Spinal cord (tissue), 10 donors: Measurements from ENCODE around the gene F11R. TPM values are rescaled to one million over a fixed set of nuclear protein-coding genes. Genes with fewer than 3 reads are reported as not detected.
"Not testable (repeated sequence)": the region's sequence is repeated elsewhere in the genome, so short reads cannot be mapped to it uniquely, and the experiment has no call there.

Experiments
- DNase-seq, 6 donors: peaks; one replicate each; pipeline versions ENCODE4 v3.0.0 to v3.0.0-alpha.2; 2013 to 2015; ENCODE audit warnings: low spot score in 6 of 6, low read depth in 4 of 6
- H3K27ac ChIP-seq: one replicate; pipeline ENCODE4 v1.5.1; 2013; ENCODE audit warnings: low read depth, low read length, control low read depth
- H3K27me3 ChIP-seq: one replicate; pipeline ENCODE4 v1.6.1; 2013; ENCODE audit warnings: low read length; ENCODE audit not compliant: control insufficient read depth, insufficient read depth
- H3K36me3 ChIP-seq: one replicate; pipeline ENCODE4 v1.6.1; 2013; ENCODE audit warnings: low read length; ENCODE audit not compliant: control insufficient read depth, insufficient read depth
- H3K4me1 ChIP-seq: one replicate; pipeline ENCODE4 v1.6.1; 2013; ENCODE audit warnings: low read length; ENCODE audit not compliant: control insufficient read depth, insufficient read depth
- H3K4me3 ChIP-seq: one replicate; pipeline ENCODE4 v1.5.1; 2013; ENCODE audit warnings: low read depth, low read length, control low read depth
- H3K9me3 ChIP-seq: one replicate; pipeline ENCODE4 v1.6.1; 2013; ENCODE audit warnings: low read length; ENCODE audit not compliant: control insufficient read depth, insufficient read depth
- WGBS: methylation state at CpG from one replicate; pipeline ENCODE4 v1.1.5; 2013; ENCODE audit warnings: missing lambda C conversion rate; ENCODE audit not compliant: insufficient coverage; 5-methylcytosine and 5-hydroxymethylcytosine counted together
- polyA plus RNA-seq, 2 donors: library from polyadenylated mRNA; unstranded; fragments of 120-200 nt; gene quantifications; one replicate each; pipeline ENCODE4 v1.2.1, GENCODE V29; 2013; ENCODE audit not compliant: insufficient read length in 2 of 2
- total RNA-seq, 2 donors: library from RNA; depleted of rRNA in 1 of 2; stranded (reverse); fragments of 120-200 nt in 1 of 2; fragments of >200 nt in 1 of 2; gene quantifications; one replicate each; pipeline versions ENCODE4 v1.2.3 to v1.2.4, GENCODE V29; 2013 to 2014
- donor health status: healthy.

F11R gene
- total and polyA plus RNA-seq, 4 donors = 7.0 to 23.7 (median 11.3) TPM

DNA sequence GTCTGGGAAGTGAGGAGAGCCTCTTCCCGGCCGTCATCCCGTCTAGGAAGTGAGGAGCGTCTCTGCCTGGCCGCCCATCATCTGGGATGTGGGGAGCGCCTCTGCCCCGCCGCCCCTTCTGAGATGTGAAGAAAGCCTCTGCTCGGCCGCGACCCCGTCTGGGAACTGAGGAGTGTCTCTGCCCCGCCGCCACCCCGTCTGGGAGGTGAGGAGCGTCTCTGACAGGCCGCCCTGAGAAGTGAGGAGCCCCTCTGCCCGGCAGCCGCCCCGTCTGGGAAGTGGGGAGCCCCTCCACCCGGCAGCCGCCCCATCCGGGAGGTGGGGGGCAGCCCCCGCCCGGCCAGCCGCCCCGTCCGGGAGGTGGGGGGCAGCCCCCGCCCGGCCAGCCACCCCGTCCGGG lies 8.5 kb upstream of the F11R start:
- H3K4me1 ChIP-seq, H3K27ac ChIP-seq, H3K27me3 ChIP-seq, H3K36me3 ChIP-seq, DNase-seq, H3K4me3 ChIP-seq, H3K9me3 ChIP-seq: not testable (repeated sequence)
- WGBS = 97% methylated on average over 28 of the region's 32 CpGs

DNA sequence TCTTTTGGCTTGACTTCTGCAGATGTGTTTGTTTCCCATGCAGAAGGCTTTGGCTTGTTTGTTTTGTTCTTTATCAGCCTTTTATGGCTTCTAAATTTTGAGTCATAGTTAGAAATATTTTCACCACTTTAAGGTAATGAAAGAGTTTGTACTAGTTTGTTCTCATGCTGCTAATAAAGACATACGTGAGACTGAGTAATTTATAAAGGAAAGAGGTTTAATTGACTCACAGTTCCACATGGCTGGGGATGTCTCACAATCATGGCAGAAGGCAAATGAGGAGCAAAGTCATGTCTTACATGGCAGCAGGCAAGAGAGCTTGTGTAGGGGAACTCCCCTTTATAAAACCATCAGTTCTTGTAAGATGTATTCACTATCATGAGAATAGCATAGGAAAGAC lies 6.0 kb upstream of the F11R start:
- WGBS = 70% methylated on average over 1 of the region's 1 CpG
- H3K27me3 ChIP-seq, H3K9me3 ChIP-seq, H3K27ac ChIP-seq, DNase-seq, H3K4me3 ChIP-seq, H3K4me1 ChIP-seq, H3K36me3 ChIP-seq: not testable (repeated sequence)

GRCh38 chr1:161022432-161022831 lies 1.5 kb upstream of the F11R start:
- not testable (repeated sequence) for H3K27ac ChIP-seq, H3K4me3 ChIP-seq, H3K36me3 ChIP-seq, H3K9me3 ChIP-seq, DNase-seq
- Histone ChIP-seq H3K27me3 (peaks cover 33% of the 10 kb centered on the region), H3K4me1 (peaks cover 18% of the 10 kb centered on the region)
- 89% methylated on average over 9 of the region's 12 CpGs for WGBS

GRCh38 chr1:161021970-161022353 lies 1.0 kb upstream of the F11R start:
- no peak for DNase-seq
- H3K4me3 ChIP-seq = no peak overlapping the region
- peaks cover 33% of the 10 kb centered on the region for H3K27me3 ChIP-seq
- no peak overlapping the region for H3K27ac ChIP-seq
- H3K36me3 ChIP-seq = no peaks in the 10 kb centered on the region
- H3K4me1 ChIP-seq = peaks cover 18% of the 10 kb centered on the region
- no peaks in the 10 kb centered on the region for H3K9me3 ChIP-seq
- 90% methylated on average over 1 of the region's 2 CpGs for WGBS

- Histone ChIP-seq H3K9me3 (no peaks in the 10 kb centered on the region), H3K36me3 (no peaks in the 10 kb centered on the region), H3K4me1 (peaks cover 18% of the 10 kb centered on the region), H3K27ac (no peak overlapping the region), H3K4me3 (peak overlapping the region; percentile 51), H3K27me3 (peaks cover 33% of the 10 kb centered on the region)
- peak in 3 of 6 donors; percentile 21 to 85 (median 82) for DNase-seq
- WGBS = 14% methylated on average over 31 of the region's 34 CpGs
Observed at GRCh38 chr1:161021165-161021969, 415 bp upstream of the F11R start.

- Histone ChIP-seq H3K9me3 (no peaks in the 10 kb centered on the region), H3K4me1 (peaks cover 18% of the 10 kb centered on the region), H3K36me3 (no peaks in the 10 kb centered on the region), H3K4me3 (peak overlapping the region; percentile 51), H3K27ac (peak overlapping the region; percentile 54), H3K27me3 (peaks cover 33% of the 10 kb centered on the region)
- WGBS = 9% methylated on average over 10 of the region's 10 CpGs
- DNase-seq = peak in 2 of 6 donors; percentile 9 to 22
Observed at GRCh38 chr1:161019751-161020495, 1.0 kb downstream of the F11R start.

- not testable (repeated sequence) for DNase-seq, H3K36me3 ChIP-seq, H3K9me3 ChIP-seq, H3K27ac ChIP-seq, H3K4me3 ChIP-seq
- Histone ChIP-seq H3K27me3 (peaks cover 33% of the 10 kb centered on the region), H3K4me1 (peaks cover 18% of the 10 kb centered on the region)
- 91% methylated on average over 12 of the region's 15 CpGs for WGBS
Observed at GRCh38 chr1:161019111-161019660, 1.8 kb downstream of the F11R start.

- Histone ChIP-seq H3K9me3 (no peaks in the 10 kb centered on the region), H3K36me3 (no peaks in the 10 kb centered on the region), H3K27me3 (peaks cover 33% of the 10 kb centered on the region), H3K4me3 (no peak overlapping the region), H3K4me1 (peaks cover 20% of the 10 kb centered on the region), H3K27ac (no peak overlapping the region)
- DNase-seq = no peak
- no CpG with 5 or more reads among the region's 1 CpG for WGBS
Observed at GRCh38 chr1:161018631-161018930, 2.4 kb downstream of the F11R start.

- Histone ChIP-seq H3K9me3 (no peaks in the 10 kb centered on the region), H3K27me3 (peaks cover 33% of the 10 kb centered on the region), H3K4me3 (no peak overlapping the region), H3K4me1 (peaks cover 21% of the 10 kb centered on the region), H3K27ac (no peak overlapping the region), H3K36me3 (no peaks in the 10 kb centered on the region)
- 79% methylated on average over 4 of the region's 5 CpGs for WGBS
- no peak for DNase-seq
Observed at GRCh38 chr1:161017756-161018630, 3.0 kb downstream of the F11R start.
